HG03439 (cell line): ENCODE measurements around the gene CFAP299.

Source experiments
- ATAC-seq: cut with Tn5 transposase; IDR thresholded peaks from one replicate; pipeline ENCODE4 v1.9.1; 2021; ENCODE audit warnings: mild to moderate bottlenecking, moderate library complexity; ENCODE audit not compliant: unreplicated experiment

Gene CFAP299

GRCh38 chr4:81007417-81007816 is 671.9 kb downstream of the CFAP299 start:
- no peak for ATAC-seq
